Endothelial cell (in vitro differentiated cells): ENCODE data around the gene TMEM132E. TPM values are rescaled to one million over a fixed set of nuclear protein-coding genes. Genes with fewer than 3 reads are reported as not detected.

Experiments used
- DNase-seq: peaks from one replicate; pipeline ENCODE4 v3.0.0; 2021; ENCODE audit warnings: low spot score
- H3K27ac Mint-ChIP-seq: one replicate; pipeline ENCODE4 v1.8.0; 2021; ENCODE audit warnings: mixed read lengths, inconsistent platforms; ENCODE audit not compliant: unreplicated experiment
- H3K27me3 Mint-ChIP-seq: one replicate; pipeline ENCODE4 v1.8.0; 2021; ENCODE audit warnings: mild to moderate bottlenecking, moderate library complexity, mixed read lengths, inconsistent platforms; ENCODE audit not compliant: unreplicated experiment
- H3K36me3 Mint-ChIP-seq: one replicate; pipeline ENCODE4 v1.8.0; 2021; ENCODE audit warnings: mild to moderate bottlenecking, low read depth, mixed read lengths, inconsistent platforms; ENCODE audit not compliant: unreplicated experiment
- H3K4me1 Mint-ChIP-seq: one replicate; pipeline ENCODE4 v1.8.0; 2021; ENCODE audit warnings: mild to moderate bottlenecking, mixed read lengths, inconsistent platforms; ENCODE audit not compliant: unreplicated experiment
- H3K4me3 Mint-ChIP-seq: one replicate; pipeline ENCODE4 v1.8.0; 2021; ENCODE audit warnings: mild to moderate bottlenecking, mixed read lengths, inconsistent platforms; ENCODE audit not compliant: unreplicated experiment
- H3K9me3 Mint-ChIP-seq: one replicate; pipeline ENCODE4 v1.8.0; 2021; ENCODE audit warnings: mixed read lengths, inconsistent platforms; ENCODE audit not compliant: unreplicated experiment
- CTCF ChIP-seq: fragments of 200-600 bp; sonication (generic); IDR thresholded peaks from one replicate; pipeline ENCODE4 v1.5.0; 2021; ENCODE audit warnings: antibody characterized with exemption; ENCODE audit not compliant: unreplicated experiment
- total RNA-seq: library from RNA; stranded (reverse); fragmentation: NEBNext Ultra II Directional; extraction: Animal tissue kit (Norgen Biotek cat#: 25700); gene quantifications from one replicate; pipeline ENCODE4 v1.2.1, GENCODE V29; 2021; ENCODE audit not compliant: unreplicated experiment

The TMEM132E gene
- total RNA-seq, 1 donor from 2014 or later = 0.08 TPM

- no peak for DNase-seq
- Mint-ChIP-seq H3K27me3 (no peaks in the 10 kb centered on the region), H3K4me1 (no peaks in the 10 kb centered on the region), H3K27ac (no peak overlapping the region), H3K36me3 (no peaks in the 10 kb centered on the region), H3K4me3 (no peak overlapping the region), H3K9me3 (no peaks in the 10 kb centered on the region)
- peak; percentile 76 for TF ChIP-seq CTCF
Measured at GRCh38 chr17:34562387-34562786, 17.0 kb upstream of the TMEM132E start.

- no peak for TF ChIP-seq CTCF
- no peaks in the 10 kb centered on the region for H3K9me3 Mint-ChIP-seq
- H3K4me1 Mint-ChIP-seq = no peaks in the 10 kb centered on the region
Measured at GRCh38 chr17:34565713-34566112, 13.7 kb upstream of the TMEM132E start.

GRCh38 chr17:34566201-34566600 lies 13.2 kb upstream of the TMEM132E start:
- no peak overlapping the region for H3K27ac Mint-ChIP-seq
- no peaks in the 10 kb centered on the region for H3K27me3 Mint-ChIP-seq
- no peak overlapping the region for H3K4me3 Mint-ChIP-seq
- no peaks in the 10 kb centered on the region for H3K36me3 Mint-ChIP-seq
- TF ChIP-seq CTCF = no peak
- no peaks in the 10 kb centered on the region for H3K4me1 Mint-ChIP-seq
- DNase-seq = no peak
- no peaks in the 10 kb centered on the region for H3K9me3 Mint-ChIP-seq

More at GRCh38 chr17:34565713-34566112, 13.7 kb upstream of the TMEM132E start:
- Mint-ChIP-seq H3K36me3 (no peaks in the 10 kb centered on the region), H3K27me3 (no peaks in the 10 kb centered on the region), H3K27ac (no peak overlapping the region), H3K4me3 (no peak overlapping the region)
- no peak for DNase-seq

- Mint-ChIP-seq H3K27ac (no peak overlapping the region), H3K4me1 (peaks cover 4% of the 10 kb centered on the region), H3K4me3 (no peak overlapping the region), H3K9me3 (no peaks in the 10 kb centered on the region), H3K27me3 (no peaks in the 10 kb centered on the region), H3K36me3 (no peaks in the 10 kb centered on the region)
- no peak for TF ChIP-seq CTCF
- DNase-seq = no peak
Measured at GRCh38 chr17:34566873-34567272, 12.5 kb upstream of the TMEM132E start.

GRCh38 chr17:34567691-34568465 lies 11.5 kb upstream of the TMEM132E start:
- Mint-ChIP-seq H3K4me1 (peaks cover 4% of the 10 kb centered on the region), H3K27ac (no peak overlapping the region), H3K4me3 (no peak overlapping the region), H3K9me3 (no peaks in the 10 kb centered on the region), H3K27me3 (peaks cover 5% of the 10 kb centered on the region), H3K36me3 (no peaks in the 10 kb centered on the region)
- DNase-seq = no peak
- no peak for TF ChIP-seq CTCF
